GM19463 (cell line): ENCODE results near the gene NUP58.
A peak's percentile ranks its signal among the peaks of the same experiment; 100 is the strongest.

ENCODE experiments used
- ATAC-seq: cut with Tn5 transposase; IDR thresholded peaks from one replicate; pipeline ENCODE4 v1.9.1; 2021; ENCODE audit warnings: mild to moderate bottlenecking, moderate library complexity; ENCODE audit not compliant: unreplicated experiment

Gene NUP58, protein sequence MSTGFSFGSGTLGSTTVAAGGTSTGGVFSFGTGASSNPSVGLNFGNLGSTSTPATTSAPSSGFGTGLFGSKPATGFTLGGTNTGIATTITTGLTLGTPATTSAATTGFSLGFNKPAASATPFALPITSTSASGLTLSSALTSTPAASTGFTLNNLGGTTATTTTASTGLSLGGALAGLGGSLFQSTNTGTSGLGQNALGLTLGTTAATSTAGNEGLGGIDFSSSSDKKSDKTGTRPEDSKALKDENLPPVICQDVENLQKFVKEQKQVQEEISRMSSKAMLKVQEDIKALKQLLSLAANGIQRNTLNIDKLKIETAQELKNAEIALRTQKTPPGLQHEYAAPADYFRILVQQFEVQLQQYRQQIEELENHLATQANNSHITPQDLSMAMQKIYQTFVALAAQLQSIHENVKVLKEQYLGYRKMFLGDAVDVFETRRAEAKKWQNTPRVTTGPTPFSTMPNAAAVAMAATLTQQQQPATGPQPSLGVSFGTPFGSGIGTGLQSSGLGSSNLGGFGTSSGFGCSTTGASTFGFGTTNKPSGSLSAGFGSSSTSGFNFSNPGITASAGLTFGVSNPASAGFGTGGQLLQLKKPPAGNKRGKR

DNA sequence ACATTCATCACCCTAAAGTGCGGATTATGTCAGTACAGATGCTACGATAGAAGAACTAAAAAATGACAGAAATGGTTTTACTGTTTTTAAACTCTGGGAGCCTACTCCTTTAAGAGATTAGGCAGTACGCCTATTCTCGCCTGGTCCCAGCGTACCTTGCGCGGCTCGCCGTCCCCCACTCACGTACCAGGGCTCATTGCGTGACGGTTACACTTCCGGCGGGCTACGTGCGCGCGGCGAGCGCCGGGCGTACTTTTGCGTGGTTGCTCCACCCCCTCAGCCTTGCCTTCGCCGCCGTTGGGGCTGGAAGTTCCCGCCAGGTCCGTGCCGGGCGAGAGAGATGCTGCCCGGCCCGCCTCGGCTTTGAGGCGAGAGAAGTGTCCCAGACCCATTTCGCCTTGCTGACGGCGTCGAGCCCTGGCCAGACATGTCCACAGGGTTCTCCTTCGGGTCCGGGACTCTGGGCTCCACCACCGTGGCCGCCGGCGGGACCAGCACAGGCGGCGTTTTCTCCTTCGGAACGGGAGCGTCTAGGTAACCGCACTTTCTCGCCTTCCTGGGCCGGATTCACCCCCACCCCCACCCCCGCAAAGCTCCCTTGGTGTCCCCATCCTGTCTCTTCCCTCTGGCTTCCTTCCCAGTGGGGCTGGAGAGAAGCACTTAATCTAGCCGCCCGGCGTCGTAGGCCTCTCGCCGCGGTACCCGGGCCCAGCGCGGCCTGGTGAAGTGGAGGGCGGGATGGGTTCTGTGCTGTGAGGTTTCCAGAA, at the start of gene NUP58:
NUP58 (plus strand) TSS at position 279 of the 767 bp plus-strand sequence; CDS start at position 428, 149 bp downstream.
- ATAC-seq = peak; percentile 99

DNA sequence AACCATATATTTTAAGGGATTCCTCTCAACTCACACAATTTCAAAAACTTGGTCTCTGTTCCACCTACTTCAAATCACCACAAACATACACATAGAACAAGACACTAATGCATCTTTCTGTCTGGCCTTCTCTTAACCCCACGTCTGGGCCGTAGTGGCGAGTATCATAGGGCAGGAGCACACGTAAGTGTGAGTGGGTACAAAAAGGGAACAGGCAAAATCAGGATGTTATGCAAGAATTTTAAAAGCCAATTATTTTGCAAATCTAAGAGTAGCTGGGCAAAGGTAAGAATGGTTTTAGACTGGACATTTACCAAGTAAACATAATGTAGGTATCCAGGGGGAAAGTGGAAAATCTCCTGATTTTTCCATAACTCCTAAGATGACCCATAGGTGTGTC, 49.2 kb upstream of the NUP58 start:
- no peak for ATAC-seq

DNA sequence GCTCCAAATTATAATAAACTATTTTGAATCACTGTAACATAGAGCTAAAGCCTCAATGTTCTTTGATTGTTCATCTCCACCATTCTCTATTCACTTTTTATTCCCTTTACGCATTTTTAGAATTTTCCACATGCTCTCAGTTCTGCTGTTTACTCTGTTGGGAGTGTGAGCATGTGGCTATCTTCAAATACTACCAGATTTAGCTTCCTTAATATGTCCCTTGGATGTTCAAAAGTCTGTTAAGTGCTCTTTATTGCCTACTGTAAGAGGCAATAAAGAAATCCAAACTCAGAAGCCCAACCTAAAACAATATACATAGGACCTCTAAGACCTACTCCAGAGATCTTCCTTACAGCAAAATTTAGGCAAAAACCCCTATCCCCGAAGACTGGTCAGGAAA, 48.7 kb upstream of the NUP58 start:
- no peak for ATAC-seq

DNA sequence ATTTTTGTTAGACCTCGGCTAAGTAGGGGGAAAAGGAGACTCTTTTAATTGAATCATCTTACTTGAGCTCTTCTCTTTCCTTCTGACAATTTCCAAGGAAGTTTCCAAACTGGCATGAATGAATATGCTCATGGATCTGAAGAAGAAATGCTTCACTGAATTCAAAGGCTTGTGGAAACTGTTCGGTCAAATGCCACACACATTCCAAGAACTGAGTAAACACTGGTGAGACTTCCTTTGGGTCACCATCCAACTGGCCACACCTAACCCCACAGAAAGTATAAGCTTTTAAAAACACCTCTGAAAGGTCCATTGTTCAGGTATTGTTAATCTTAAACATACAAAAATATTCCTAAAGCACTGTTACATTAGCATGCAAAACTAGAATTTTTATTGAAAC, 47.7 kb upstream of the NUP58 start:
- ATAC-seq = no peak

DNA sequence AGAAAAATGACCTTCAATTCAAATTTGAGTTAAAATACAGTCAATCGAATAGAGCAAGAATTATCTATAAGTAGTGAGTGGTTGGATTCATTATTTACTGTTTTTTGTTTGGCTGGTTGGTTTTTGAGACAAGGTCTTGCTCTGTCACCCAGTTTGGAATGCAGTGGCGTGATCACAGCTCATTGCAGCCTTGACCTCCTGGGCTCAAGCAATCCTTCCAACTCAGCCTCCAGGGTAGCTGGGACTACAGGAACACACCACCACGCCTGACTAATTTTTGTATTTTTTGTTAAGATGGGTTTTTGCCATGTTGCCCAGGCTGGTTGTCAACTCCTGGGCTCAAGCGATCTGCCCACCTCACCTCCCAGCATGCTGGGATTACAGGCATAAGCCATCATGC, 39.2 kb upstream of the NUP58 start:
- no peak for ATAC-seq

DNA sequence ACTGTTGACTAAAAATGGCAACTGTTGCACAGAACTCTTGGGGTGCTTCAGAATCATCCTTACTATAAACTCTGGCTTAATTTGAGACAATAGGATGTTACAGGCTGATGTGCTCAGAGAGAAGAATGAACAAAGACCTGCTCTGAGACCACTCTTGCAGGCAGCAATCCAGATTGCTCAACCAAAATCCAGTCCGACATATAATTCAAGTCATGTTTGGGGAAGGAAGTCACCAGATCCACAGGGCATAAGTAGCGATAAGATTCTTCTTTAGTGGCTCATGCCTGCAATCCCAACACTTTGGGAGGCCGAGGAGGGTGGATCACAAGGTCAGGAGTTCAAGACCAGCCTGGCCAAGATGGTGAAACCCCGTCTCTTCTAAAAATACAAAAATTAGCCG, 34.7 kb upstream of the NUP58 start:
- ATAC-seq = no peak

DNA sequence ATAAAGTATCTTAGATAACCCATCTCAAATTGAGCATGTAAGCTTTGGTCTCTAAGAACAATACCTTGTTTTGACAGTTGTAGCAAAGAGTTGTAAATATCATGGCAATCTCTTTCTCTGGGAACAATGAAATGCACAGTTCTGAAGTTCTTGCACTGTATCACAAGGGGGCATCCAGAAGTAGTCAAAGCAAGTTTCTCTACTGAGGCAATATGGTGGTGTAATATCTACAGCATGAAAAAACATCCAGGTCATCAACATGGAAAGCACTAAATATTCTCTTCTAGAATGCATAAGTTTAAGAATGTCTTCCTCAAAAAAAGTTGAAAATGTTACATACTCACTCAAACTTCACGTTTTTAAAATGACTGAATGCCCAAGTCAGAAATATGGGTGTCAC, 33.7 kb upstream of the NUP58 start:
- ATAC-seq = no peak

DNA sequence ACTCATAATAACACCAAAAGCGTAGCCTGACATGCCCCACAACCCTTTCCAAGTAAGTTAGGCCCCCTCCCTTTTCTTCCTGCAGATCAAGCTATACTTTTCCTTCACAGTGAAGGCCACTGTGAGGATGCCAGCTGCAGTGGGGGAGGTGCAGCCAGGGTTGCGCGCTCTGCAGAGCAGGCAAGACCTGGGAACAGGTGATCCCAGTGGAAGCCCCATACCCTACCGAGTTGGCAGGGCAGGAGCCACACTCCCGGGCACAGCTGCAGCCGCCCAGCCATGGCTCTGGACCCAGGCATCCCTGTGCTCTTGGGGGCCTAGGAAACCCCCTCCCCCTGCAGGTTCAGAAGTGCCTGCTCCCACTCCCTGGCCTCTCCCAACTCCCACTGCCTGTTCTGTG, 32.9 kb upstream of the NUP58 start:
- ATAC-seq = no peak

DNA sequence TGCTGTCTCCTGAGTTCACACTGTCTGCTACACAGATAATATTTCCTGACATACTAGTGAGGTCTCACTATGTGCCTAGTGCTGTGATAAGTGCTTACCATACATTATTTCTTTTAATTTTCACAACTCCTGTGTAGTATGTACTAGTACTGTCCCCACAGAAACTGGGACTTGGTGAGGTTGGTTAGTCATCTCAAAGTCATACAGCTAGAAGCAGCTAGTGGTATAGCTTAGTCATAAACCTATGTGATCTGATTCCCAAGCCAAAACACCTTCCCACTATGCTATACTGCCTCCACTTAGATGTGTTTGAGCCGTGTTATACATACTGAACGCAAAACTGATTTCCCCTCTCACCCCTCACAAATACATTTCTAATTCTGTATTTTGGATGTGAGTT, 24.7 kb upstream of the NUP58 start:
- ATAC-seq = no peak

DNA sequence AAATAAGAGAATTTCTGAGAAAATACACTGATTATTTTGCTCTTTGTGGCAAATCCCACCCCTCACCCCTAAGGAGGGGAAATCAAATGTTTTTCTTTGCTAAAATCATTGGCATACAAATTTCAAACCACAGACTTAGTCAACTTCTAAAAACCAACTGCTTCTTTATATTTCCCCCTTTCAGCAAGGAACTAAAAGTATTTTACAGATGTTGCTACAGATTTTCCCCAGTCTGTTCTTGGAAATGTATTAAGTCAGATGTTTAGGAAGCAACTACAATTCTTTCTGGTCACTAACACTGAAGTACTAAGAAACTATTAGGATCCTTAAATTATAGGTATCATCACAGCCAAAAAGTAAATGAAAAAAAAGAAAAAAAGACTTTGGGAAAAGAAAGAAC, 21.0 kb upstream of the NUP58 start:
- ATAC-seq = no peak

DNA sequence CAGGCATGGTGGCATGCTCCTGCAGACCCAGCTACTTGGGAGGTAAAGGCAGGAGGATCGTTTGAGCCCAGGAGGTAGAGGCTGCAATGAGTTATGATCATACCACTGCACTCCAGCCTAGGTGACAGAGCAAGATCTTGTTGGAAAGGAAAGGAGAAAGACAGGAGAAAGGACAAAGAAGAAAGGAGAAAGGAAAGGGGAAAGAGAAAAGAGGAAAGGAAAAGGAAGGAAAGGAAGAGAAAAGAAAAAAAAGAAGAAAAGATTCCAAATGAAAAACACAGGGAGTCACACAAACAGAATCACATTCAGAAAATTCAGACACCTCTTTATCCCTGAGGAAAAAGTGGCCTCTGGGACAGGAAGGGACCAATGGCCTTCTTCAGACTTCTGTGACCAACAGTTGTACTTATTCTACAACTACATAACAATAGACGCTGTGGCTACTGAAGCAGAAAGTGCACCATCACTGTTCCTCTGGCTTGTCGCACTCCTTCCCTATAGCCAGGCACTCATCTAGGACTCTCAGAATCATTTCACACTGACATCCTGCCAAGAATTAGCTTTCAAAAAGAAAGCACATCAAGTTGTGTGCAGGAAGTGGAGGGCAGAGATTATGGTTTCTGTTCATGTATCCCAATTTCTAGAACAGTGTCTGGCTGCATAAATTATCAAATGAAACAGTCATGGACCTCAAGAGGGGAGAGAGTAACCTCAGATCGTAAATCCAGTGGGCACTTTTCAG, 20.1 kb upstream of the NUP58 start:
- peak; percentile 65 for ATAC-seq

DNA sequence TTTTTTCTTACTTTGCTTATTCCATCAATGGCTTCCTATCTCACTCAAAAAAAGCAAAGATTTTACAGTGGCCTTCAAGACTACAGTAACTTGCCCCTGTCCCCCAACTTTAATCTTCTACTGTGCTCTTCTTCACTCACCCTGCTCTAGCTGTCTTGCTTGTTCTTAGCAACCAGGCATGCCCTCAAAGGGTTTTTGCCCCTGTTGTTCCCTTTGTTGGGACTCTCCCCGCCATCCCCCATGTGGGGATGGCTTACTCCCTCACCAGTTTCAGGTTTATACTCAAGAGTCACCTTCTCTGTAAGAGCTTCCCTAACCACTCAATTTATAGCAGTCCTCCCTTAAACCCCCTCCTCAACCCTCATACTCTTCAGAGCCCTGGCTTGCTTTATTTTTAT, 19.5 kb upstream of the NUP58 start:
- peak; percentile 41 for ATAC-seq

DNA sequence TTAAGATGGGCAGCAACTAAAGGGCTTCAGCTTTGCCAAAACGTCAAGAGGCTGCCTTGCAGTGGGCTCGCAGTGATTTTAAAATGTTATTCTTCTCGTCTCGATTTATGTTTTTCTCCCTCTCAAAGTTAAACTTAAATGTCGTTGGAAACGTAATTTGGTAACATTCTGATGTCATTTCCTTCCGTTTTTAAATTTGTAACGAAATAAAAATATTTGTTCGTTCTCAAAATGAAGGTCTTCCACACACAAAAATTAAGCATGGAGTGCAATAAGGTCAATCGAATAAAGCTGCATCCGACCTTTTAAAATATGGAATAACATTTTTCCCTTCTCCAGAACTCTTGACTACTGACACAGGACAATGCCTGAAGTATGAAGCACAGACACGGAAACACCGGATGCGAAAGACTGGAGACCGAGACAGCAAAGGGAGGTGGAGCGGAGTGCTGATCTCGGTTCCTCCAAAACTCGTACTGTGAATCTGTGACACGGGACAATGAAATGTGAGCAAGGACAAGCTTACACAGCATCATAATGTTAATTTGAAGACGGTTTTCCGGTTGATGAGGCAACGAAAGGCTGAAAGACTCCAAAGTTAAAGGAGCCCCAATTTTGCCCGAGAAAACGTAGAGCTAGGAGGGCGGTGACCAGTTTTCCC, 15.0 kb upstream of the NUP58 start:
- no peak for ATAC-seq

DNA sequence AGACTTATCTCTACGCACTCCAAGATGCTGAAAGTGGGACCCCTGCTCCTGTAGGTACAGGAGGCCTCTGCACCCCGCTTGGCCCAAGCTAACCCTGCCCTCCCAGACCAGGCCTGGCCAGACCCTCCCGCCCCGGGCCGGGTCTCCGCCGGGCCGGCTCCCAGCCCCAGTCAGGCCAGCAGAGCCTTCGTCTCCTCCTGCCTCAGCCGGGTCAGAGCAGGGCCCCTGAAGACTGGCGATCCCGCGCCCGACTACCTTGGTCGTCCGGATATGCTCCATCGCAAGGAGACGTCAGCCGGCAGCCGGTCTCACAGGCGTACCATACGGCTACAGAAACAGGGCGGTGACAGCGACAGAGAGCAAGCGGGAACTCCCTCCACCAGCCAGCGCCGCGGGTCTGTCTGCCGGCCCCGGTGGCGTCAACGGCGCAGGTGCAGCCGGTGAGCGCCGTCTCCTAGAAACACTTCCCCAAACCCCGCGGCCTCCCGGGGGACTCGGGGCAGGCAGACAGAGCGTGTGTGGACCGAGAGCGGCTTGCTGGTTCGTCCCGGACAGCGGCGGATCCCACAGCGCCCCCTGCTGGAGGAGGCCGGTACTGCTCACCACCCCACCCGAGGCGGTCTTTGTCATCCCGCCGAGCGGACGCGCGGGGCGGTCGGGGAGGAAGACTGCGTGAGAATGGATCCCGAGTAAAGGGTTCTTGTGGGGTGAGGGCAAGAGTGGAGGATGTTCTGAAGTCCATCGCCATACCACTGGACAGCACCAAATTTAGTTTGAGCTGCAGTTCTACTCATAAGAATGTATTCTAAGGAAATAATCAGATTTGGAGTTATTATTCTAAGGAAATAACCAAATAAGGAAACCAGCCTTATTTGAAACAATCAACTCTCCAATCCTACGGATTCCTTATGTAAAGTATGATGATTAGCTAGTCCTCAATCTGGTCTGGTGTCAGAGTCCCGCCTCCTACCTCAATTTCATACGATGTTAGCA, 14.2 kb upstream of the NUP58 start, which contains the start of gene MTMR6:
MTMR6 (minus strand) TSS at position 520 of the 993 bp plus-strand sequence; CDS start at position 279, 241 bp downstream.
- ATAC-seq = peak; percentile 97

DNA sequence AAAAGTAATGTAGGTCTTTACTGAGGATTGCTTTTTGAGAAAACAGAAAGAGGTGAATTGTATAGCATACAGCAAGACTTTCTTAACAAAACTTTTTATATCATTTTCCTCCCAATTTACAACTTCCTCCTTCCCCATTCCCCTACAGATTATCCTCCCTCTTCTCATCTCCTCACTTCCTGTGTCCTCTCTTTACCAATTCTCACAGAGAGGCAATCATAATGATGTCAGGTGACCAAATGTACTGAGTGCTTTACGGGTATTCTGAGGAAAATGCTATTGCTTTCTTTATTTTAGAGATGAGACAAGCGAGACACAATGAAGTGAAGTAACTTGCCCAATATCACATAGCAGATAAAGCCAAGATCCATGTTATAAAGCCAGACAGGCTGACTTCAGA, 12.5 kb upstream of the NUP58 start:
- no peak for ATAC-seq

DNA sequence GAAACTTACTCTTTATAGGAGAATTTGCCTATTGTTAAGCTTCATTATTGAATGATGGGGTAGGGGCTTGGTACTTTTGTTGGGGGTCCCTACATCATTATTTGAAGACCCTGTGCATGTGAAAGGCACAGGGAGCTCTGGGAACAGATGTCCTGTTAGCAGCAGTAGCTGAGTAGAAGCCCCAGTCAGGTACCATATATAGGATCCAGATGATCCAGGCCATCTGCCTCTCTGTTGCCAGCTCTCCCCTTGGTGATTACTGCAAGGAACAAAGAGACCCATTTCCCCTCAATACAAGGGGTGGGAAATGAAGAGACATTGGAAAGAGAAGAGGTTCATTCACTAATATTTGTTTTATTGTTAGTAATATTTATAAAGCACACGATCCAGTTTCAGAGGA, 9.7 kb upstream of the NUP58 start:
- ATAC-seq = no peak

DNA sequence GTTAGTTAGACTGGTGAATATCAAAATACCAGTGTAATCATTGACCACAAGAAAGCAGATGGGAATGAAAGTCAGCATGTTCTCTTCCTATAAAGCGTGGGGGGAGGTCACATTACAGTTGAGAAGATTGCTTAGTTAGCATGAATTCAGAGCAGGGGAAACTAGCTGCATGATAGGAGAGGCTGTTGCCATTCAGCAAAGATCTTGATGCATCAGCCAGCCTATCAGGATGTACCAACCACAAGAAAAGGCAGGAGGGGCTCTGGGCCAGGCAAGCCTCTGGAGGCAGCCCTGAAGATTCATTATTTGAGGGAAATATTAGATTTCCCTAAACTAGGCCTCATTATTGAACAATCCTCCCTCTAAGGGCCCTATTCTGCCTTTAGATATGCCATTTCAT, 9.1 kb upstream of the NUP58 start:
- no peak for ATAC-seq

DNA sequence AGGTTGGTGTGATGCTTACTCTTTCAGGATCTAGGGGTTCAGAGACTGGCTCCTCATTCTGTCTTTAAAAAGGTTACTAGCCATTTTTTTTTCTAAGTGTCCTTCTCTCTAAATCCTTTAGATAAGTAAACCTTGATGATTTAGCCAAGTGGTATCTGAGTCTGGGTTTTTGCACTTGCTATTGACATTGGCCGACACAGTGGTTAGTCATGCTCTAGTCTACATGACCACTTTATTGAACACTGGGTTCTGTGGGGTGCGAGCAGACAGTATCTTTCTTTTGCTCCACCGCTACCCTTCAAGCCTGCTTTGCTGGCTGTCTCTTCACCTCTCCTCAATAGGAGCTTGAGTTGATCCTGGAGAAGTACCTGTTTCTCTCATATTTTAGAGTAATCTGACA, 6.2 kb upstream of the NUP58 start:
- ATAC-seq = no peak

DNA sequence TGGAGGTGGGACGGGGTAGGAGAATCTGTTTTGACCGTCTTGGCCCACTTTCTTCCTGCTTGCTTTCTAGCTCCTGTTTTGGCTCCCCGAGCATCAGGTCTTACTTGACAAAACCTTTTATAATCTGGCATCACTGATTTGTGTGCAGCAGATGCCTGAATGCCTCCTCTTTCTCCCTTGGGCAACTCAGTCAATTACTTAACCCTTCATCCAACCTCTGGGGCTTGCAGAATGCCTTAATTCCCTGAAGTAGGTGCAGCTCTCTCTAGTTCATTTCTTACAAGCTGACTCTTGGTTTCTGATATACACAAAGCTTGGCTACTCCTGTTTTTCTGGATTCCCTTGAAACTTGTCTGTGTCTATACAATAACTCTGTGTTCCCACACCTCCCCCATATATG, 5.7 kb upstream of the NUP58 start:
- ATAC-seq = no peak
